Testis (tissue), 2 donors: Measurements from ENCODE around the gene SNX6.

Source experiments
- POLR2A ChIP-seq: fragments of 450-650 bp; IDR thresholded peaks from one replicate; pipeline ENCODE4 v1.6.1; 2017; ENCODE audit warnings: antibody characterized with exemption, mild to moderate bottlenecking, moderate library complexity
- TF ChIP-seq, protein P1 (sequence below), 3 experiments: fragments of 450-650 bp in 2 of 3; fragments of 200-600 bp in 1 of 3; sonication (generic) in 1 of 3; IDR thresholded peaks; one replicate each; pipeline ENCODE4 v1.5.1; 2016 to 2019; ENCODE audit warnings: antibody characterized with exemption in 3 of 3, mild to moderate bottlenecking in 2 of 3, moderate library complexity in 1 of 3

GRCh38 chr14:34596891-34597290 is 33.1 kb downstream of the SNX6 start:
- TF ChIP-seq, protein P1, sequence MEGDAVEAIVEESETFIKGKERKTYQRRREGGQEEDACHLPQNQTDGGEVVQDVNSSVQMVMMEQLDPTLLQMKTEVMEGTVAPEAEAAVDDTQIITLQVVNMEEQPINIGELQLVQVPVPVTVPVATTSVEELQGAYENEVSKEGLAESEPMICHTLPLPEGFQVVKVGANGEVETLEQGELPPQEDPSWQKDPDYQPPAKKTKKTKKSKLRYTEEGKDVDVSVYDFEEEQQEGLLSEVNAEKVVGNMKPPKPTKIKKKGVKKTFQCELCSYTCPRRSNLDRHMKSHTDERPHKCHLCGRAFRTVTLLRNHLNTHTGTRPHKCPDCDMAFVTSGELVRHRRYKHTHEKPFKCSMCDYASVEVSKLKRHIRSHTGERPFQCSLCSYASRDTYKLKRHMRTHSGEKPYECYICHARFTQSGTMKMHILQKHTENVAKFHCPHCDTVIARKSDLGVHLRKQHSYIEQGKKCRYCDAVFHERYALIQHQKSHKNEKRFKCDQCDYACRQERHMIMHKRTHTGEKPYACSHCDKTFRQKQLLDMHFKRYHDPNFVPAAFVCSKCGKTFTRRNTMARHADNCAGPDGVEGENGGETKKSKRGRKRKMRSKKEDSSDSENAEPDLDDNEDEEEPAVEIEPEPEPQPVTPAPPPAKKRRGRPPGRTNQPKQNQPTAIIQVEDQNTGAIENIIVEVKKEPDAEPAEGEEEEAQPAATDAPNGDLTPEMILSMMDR (IDR thresholded peaks at IDR 0.05): no peak
- no peak for TF ChIP-seq POLR2A
